ENCODE data around the gene GSC2.

- TF ChIP-seq CTCF (conservative IDR thresholded peaks at IDR 0.05) (no peak), ZFX (IDR thresholded peaks at IDR 0.05) (no peak)
Observed at GRCh38 chr22:19108807-19109197, 41.3 kb downstream of the GSC2 start.
